Right forelimb (tissue), 1 donor: ENCODE measurements around the gene CHD9.
A peak's percentile ranks its signal among the peaks of the same experiment; 100 is the strongest.
"Not testable (repeated sequence)": the region's sequence is repeated elsewhere in the genome, so short reads cannot be mapped to it uniquely, and the experiment has no call there.

Experiments used
- DNase-seq: peaks from one replicate; pipeline ENCODE4 v3.0.0-alpha.2; 2018

CHD9 gene

DNA sequence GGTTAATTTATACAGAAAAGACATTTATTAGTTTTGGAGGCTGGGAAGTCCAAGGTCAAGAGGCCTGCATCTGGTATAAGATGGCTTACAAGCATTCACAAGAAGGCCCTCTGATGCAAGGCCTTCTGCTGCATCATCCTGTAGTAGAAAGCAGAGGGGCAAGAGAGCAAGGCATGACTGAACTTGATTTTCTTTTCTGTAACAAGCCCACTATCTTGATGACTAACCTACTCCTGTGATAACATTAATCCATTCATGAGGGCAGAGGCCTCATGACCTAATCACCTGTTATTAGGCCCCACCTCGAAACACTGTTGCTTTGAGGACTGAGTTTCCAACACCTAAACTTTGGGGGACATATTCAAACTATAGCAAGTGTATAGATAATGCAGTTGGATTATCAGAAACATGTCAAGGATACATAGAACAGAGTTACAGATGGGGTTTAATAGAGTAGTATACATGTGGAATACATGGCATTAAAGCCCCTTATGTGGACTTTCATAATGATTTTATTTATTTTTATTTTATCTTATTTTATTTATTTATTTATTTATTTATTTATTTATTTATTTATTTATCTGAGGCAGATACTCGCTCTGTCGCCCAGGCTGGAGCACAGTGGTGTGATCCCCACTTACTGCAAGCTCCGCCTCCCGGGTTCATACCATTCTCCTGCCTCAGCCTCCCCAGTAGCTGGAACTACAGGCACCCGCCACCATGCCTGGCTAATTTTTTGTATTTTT, 88.2 kb downstream of the CHD9 start:
- DNase-seq: no peak

DNA sequence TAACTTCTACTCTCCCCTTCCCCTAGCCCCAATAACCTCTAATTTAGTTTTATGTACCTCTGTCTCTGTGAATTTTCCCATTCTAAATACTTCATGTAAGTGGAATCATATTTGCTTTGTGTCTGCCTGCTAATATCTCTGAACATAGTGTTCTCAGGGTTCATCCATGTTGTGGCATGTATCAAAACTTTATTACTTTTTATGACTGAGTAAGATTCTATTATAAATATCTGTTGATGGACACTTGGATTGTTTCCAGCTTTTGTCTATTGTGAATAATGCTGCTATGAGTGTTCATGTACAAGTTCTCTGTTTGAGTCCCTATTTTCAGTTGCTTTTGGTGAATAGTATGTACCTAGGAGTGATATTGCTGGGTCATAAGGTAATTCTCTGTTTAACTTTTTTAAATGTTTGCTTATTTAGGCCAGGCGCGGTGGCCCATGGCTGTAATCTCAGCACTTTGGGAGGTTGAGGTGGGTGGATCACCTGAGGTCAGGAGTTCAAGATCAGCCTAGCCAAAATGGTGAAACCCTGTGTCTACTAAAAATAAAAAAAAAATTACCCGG, 92.8 kb downstream of the CHD9 start:
- no peak for DNase-seq

DNA sequence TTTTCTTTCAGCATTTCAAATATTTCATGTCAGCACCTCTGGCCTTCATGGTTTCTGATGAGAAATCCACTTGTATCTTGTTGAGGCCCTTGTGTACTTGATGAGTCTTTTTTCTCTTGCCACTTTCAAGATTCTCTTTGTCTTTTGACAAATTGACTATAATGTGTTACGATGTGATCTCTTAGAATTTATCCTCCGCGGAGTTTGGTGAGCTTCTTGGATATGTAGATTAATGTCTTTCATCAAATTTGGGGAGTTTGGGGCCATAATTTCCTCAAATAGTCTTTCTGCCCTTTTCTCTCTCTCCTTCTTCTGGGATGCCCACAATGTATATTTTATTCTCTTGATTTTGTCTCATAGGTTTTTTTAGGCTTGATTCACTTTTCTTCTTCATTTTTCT, 96.0 kb downstream of the CHD9 start:
- DNase-seq: no peak

DNA sequence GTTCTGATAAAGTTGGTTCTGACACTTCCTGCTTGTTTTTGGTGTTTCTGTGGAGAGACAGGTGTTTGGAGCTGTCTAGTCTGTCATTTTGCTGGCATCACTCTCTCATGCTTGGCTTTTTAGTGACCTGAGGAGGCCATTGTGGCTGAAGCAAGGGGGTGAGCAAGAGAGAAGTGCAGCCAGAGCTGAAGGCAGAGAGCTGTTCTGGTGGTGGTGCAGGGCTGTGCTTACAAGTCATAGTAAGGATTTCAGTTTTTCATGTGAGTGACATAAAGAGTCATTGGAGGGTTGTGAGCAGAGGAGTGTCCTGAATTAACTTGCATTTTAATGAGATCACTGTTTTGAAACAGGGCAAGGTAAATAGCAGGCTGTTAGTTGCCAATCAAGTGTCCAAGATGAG, 97.5 kb downstream of the CHD9 start:
- no peak for DNase-seq

DNA sequence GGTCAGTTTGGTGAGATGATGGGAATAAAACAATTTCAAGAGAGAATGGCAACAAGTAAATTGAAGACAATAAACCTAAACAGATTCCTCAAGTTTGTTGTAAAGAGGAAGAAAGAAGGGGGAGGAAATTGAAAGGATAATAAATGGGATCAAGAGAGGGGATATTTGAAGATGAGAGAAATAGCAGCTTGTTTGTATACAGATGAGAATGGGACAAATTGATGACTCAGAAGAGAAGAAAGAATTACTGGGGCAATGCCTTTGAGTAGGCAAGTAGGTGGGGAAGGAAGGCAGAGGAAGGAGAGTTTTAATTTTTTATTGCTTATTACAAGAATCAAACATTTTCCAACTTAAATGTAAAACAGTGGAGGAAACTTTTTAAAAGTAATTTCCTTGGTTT, 98.3 kb downstream of the CHD9 start:
- DNase-seq: no peak

DNA sequence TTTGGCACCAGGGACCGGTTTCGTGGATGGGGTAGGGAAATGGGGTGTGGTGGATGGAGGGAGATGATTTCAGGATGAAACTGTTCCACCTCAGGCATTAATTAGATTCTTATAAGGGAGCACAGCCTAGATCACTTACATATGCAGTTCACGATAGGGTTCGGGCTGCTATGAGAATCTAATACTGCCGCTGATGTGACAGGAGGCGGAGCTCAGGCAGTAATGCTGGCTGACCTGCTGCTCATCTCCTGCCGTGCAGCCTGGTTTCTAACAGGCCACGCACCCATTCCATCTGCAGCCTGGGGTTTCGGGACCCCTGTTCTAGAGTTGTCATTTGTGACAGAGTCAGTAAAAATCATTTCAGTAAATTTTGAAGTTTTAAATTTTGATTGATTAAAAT, 99.7 kb downstream of the CHD9 start:
- DNase-seq: no peak

DNA sequence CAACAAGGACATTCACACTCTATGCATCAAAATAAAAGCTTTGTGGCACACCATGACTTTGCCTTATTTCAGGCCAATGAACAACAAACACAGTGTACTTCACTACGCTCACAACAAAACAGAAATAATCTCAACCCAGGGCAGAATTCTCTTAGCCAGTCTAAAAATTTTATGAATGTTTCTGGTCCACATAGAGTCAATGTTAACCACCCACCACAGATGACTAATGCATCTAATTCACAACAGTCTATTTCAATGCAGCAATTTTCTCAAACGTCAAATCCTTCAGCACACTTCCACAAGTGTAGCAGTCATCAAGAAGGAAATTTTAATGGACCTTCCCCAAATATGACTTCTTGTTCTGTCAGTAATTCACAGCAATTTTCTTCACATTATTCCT, 101.7 kb downstream of the CHD9 start:
- DNase-seq: no peak

DNA sequence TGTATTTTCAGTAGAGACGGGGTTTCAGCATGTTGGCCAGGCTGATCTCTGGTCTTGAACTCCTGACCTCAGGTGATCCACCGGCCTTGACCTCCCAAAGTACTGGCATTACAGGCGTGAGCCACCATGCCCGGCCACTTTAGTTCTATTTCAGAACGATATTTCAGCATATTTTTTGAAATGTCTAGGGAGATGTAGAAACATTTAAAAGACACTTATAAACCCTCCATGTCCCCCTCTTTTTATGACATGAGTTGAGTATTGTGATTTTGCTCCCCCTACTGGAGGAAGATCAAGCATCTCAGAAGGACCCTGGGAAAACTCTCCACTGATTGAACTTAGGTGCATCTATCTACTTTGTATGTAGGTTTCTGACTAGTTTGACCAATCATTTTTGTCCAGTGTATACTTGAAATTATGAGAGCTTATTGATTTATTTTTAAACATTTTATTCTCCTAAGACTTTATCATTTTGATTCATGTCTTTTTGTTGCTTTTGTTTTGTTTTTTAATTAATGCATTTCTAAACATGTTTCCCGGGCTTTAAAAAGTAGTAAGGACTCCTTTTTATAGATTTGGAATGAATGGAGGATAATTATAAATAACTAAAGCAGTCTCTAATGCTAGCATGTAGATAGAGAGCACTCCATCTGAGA, 105.1 kb downstream of the CHD9 start:
- no peak for DNase-seq

DNA sequence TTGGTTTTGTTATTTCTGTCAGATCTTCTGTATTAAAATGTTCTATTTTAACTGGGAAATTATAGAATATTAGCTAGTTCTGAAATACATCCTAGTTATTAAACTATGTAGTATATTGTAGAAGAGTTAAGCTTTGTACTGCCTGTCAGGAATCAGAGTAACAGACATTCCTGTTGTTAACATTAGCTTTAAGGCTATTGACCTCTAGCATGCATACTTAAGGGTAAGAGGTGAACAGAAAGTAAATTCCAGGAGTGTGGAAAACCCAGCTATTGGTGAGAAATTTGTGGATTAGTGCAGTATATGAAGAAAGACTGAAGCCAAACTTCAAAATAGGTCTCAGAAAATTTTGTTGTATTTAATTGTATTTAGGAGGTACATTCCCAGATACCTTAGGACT, 111.3 kb downstream of the CHD9 start:
- DNase-seq: no peak

DNA sequence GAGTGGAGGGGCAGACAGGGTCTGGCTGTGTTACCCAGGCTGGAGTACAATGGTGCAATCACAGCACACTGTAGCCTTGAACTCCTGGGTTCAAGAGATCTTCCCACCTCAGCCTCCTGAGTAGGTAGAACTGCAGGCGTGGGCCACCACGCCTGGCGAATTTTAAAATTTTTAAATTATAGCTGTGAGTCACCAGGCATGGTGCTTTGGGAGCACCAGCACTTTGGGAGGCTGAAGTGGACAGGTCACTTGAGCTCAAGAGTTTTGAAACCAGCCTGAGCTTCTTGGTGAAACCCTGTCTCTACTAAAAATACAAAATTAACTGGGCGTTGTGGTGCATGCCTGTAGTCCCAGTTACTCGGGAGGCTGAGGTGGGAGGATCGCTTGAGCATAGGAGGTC, 114.0 kb downstream of the CHD9 start:
- DNase-seq: no peak

DNA sequence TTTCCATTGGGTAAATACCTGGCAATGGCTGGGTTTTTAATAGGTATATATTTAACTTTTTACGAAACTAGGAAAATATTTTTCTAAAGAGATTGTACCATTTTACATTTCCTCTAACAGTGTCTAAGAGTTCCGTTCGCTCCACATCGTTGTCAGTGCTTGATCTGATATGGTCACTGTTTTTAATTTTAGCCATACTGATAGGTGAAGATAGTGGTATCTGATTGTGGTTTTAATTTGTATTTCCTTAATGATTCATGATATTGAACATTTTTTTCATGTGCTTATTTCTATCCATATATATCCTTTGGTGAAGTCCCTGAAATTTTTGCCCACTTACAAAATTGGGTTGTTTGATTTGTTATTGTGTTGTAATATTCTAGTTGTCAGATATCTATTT, 117.7 kb downstream of the CHD9 start:
- no peak for DNase-seq

DNA sequence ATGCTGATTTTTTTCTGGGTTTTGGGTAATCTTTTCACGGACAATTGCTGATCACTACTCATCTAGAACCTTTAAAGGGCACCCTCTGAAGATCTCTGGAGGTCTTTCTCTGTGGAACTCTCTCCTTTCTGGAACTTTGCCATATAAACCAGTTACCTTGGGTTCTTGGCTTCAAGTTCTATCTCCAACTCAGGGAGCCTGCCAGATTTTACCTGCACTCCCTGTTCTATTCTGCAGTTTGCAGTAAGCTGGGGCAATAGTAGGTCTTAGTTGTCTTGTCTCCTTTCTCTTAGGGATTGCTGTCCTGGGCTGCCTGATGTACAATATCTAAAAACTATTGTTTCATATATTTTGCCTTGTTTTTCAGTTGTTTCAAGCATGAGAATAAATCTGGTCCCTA, 120.3 kb downstream of the CHD9 start:
- no peak for DNase-seq

DNA sequence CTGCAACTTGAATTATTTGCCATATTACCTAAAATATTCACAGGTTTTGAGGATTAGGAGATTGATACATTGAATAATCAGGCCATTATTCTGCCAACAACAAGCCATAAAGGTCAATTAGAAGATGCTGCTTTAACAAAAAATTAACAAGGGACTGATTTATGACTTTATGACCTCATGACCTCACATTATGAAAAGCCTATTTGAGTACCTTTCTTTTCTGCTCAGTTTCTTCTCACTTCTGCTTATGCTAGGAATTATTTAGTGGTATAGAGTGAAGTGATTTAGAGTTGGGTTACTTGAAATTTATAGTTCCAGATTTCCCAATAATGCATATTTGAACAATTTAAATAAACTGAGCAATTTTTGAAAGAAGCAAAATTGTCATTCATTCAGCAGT, 121.6 kb downstream of the CHD9 start:
- no peak for DNase-seq

DNA sequence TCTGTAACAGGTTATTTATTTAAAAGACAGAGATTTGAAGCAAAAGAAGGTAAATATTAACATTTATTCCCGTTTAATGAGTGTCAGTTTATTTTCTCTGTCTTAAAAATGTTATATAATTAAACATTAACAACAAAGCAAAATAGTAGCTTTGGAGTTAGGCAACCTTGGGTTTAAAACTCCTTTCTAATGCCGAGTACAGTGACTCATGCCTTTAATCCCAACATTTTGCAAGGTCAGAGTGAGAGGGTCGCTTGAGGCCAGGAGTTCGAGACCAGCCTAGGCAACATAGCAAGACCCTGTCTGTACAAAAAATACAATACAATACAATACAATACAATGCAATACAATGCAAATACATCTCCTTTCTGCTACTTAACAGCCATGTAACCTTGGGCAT, 128.7 kb downstream of the CHD9 start:
- no peak for DNase-seq

DNA sequence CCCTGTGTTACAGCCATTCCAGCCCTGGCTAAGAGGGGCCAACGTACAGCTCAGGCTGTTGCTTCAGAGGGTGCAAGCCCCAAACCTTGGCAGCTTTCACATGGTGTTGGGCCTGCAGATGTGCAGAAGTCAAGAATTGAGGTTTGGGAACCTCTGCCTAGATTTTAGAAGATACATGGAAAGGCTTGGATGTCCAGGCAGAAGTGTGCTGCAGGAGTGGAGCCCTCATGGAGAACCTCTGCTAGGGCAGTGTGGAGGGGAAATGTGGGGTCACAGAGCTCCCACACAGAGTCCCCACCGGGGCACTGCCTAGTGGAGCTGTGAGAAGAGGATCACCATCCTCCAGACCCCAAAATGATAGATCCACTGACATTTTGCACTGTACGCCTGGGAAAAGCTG, 130.9 kb downstream of the CHD9 start:
- not testable (repeated sequence) for DNase-seq

DNA sequence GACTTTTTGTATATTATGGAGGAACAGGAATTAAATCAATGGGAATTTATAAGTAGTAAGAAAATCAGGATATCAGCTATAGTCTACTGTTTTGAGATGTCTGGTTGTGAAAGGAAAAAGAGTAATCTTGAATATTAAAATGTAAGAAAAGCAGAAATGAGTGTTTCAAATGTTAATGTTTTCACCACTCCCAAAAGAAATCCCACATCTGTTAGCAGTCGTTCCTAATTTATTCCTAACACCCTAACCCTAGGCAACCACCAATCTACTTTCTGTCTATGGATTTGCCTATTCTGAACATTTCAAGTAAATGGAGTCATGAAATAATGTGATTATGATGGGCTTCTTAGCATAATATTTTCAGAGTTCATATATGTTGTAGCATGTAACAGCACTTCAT, 133.0 kb downstream of the CHD9 start:
- no peak for DNase-seq

DNA sequence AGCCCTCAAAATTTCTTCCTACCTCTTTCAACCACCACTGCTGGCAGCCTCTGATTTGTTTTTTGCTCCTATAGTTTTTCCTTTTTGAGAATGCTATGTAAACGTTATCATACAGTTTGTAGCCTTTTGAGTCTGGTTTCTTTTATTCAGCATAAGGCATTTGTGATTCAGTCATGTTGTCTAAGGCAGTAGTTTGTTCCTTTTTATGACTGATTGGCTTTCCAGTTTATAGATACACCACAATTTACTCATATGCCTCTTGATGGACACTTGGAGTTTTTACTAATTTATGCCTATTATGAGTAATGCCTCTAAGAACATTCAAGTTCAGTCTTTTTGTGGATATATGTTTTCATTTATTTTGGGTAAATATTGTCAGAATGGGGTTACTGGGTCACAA, 136.6 kb downstream of the CHD9 start:
- no peak for DNase-seq

DNA sequence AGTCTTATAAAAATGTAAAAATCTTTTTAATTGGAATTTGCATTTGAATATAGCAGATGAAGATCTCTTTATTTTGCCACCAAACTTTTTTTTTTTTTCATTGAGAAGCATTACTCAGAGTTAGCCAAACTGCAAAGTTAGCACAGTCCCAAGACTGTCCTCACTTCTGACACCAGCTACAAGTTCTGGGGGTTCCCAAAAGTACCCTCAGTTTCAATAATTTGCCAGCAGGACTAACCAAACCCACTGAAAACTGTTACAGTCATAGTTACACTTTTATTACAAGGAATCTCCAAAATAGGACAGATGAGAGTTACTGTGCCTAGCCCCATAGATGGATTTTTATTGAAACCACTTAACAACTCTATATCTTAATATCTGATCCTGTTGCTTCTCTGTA, 144.1 kb downstream of the CHD9 start:
- no peak for DNase-seq

DNA sequence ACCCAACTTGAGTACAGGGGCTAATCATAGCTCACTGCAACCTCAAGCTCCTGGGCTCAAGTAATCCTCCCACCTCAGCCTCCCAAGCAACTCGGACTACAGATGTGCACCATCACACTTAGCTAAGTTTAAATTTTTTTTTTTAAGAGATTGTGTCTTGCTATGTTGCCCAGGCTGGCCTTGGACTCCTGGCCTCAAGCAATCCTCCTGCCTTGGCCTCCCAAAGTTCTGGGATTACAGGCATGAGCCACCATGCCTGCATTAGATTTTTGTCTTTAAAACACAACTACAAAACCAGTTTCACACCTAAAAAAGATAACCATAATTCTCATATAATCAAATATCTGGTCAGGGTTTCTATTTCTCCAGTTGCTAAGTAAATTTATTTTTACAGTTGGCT, 147.1 kb downstream of the CHD9 start:
- no peak for DNase-seq

DNA sequence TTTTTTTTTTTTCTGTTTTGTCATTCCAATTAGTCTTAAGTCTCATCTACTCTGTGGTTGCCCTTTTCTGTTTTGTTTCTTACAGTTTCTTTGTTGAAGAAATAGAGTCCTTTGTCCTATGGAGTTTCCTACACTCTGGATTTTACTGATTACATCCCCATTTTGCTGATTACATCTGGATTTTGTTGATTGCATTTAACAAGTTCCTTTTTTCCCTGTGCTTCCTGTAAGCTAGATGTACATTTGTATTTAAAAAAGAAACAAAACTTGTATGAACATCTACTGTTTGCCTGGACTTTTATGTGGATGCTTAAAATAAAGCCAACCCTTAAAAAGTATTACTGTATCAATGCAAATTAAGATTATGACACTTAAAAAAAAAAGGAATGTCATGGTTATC, 147.6 kb downstream of the CHD9 start:
- DNase-seq: no peak

DNA sequence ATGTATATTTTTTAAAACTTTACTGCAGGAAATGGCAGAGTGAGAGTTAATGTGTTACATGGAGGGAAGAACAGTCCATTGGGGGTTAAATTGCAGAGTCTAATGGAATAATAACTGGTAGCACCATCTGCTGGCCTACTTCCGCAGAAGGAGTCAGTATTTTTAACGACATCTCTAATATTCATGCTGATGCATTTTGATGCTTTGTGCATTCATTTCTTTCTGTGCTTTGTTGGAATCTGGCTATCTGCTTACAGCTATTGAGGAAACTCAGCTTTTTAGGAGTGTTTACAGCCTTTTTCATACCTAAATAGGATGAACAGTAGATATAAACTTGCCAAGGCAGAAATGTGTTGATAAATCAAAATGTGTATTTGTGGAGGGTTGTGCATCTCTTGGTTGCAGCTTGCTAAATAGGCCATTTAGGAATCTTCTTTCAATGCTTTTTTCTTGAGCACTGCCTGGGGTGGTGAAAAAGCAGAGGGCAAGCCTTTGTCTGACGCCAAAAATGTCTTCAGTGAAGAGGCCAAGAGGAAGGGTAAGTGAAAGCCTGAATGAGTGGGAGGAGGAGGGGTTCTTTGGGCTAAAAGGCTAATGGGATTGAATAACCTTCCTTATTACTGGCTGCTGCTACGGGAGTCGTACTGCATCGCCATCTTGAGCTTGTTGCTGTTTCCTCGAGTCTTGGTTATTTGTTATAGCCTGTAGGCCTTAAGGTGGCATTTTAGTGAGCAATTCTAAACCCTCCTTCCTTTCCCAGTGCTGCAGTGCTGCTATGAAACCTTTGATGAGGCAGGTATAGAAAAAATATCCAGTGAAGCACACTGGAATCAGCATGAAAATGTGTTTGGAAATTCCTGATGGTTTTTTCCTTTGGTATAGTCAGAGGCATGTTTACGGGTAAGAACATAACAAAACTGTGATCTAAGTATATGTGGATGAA, 153.3 kb downstream of the CHD9 start:
- DNase-seq: peak; percentile 75

DNA sequence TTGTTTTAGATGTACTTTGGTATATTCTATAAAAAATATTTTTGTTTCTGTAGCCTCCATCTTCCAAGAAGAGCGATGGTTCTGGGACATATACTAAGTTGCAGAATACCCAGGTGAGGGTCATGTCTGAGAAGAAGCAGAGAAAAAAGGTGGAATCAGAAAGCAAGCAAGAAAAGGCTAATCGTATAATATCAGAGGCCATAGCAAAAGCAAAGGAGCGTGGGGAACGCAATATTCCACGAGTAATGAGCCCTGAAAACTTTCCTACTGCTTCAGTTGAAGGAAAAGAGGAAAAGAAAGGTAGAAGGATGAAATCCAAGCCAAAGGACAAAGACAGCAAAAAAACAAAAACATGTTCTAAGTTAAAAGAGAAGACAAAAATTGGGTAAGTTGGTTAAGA, 154.6 kb downstream of the CHD9 start:
- DNase-seq: no peak

DNA sequence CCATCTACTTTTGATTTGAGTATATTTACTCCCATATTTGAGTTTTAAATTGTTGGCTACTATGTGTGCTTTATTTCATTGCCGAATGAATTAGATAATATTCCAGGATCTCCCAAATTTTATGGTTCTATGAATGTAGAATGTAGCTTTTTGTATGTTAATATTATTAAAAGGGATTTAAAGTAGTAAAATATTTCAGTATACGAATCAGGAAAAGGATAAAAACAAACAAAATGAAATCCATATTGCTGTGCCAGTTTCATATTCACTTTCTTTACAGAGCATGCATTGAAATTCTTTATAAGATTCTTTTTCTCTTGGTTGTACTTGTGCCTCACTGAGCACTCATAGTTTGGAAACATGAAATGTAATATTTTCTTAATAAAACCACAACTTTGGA, 155.1 kb downstream of the CHD9 start:
- no peak for DNase-seq

DNA sequence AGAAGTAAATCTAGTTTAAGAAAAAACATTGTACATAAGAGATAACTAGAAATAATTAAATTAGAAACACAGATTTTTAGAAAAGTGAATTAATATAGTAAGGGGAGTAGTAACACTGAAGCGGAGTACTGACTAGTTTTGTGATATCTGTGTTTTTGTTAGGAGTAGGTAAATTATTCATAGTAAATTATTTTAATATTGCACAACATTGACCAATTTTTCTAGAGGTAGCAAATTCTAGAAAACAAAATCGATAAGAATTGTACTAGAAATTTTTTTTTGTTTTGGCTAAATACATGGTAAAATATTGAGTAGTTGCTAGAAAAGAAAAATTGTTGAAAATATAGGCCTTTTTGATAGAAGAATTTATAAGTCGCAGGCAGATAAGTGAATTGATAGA, 156.5 kb downstream of the CHD9 start:
- no peak for DNase-seq
